ENCODE data around the gene FOLR3. TPM values are rescaled to one million over a fixed set of nuclear protein-coding genes. Genes with fewer than 3 reads are reported as not detected.
"Not testable (repeated sequence)": the region's sequence is repeated elsewhere in the genome, so short reads cannot be mapped to it uniquely, and the experiment has no call there.

Gene FOLR3
- total RNA-seq, 1 experiment from 2014 or later = not detected

- H3K36me3 ChIP-seq (ENCODE audit: control insufficient read depth in 1 of 2, insufficient read depth in 2 of 2, low read length in 2 of 2) = no peaks in the 10 kb centered on the region
- no peak overlapping the region for H3K4me3 ChIP-seq (replicated peaks in 1 of 2; ENCODE audit: low read depth in 1 of 2, low read length in 2 of 2)
- no peaks in the 10 kb centered on the region for H3K9me2 ChIP-seq (ENCODE audit: insufficient read depth)
- peaks cover 7% of the 10 kb centered on the region; the same call in 1 of the 2 replicates for H3K27me3 ChIP-seq (ENCODE audit: insufficient read depth, low read length)
- ATAC-seq (no peak), DNase-seq (ENCODE audit: low read depth, low spot score) (no peak)
- intact Hi-C loops (cut with micrococcal nuclease) = no loop called here
- no peaks in the 10 kb centered on the region for H4K20me1 ChIP-seq (ENCODE audit: insufficient read depth)
- no peaks in the 10 kb centered on the region for H3K9me3 ChIP-seq (ENCODE audit: control insufficient read depth in 1 of 2, insufficient read depth in 1 of 2, low read depth in 1 of 2, low read length in 2 of 2)
- ChIA-PET RAD21 (ENCODE audit: low non-redundant PET in 1 of 2, low total read pairs in 2 of 2, uncharacterized antibody in 2 of 2, unreplicated experiment in 2 of 2) (no interaction called here), POLR2A (no interaction called here), CTCF (interaction anchor here (1.1 kb wide), 1 partner anchor 154 kb away, joined by 6 read pairs; no protein-coding TSS in a partner anchor)
- H3K27ac ChIP-seq (ENCODE audit: low read depth, low read length) = no peak overlapping the region
- H3K9ac ChIP-seq (ENCODE audit: low read length) = no peak overlapping the region
- H3K4me1 ChIP-seq (ENCODE audit: control insufficient read depth in 1 of 2, insufficient read depth in 2 of 2, low read length in 2 of 2) = peaks cover 0 to 8% of the 10 kb centered on the region in 2 experiments; a peak in 2 of 4 replicates
- BruUV-seq (replicated peaks) = no TSS peak
- H3K79me2 ChIP-seq (ENCODE audit: insufficient read depth, low read length) = no peaks in the 10 kb centered on the region
- no peak overlapping the region for H3K4me2 ChIP-seq (ENCODE audit: low read length)
- no peak for TF ChIP-seq POLR2AphosphoS5 (IDR thresholded peaks at IDR 0.05; ENCODE audit: low read depth, low read length)
- TF ChIP-seq POLR2A (IDR thresholded peaks at IDR 0.05; ENCODE audit: borderline replicate concordance, extremely low read depth, insufficient read depth, insufficient read length) = no peak
- no peak for TF ChIP-seq EGR1 (IDR thresholded peaks at IDR 0.05; ENCODE audit: low read depth)
- no peak for TF ChIP-seq ZFX (IDR thresholded peaks at IDR 0.05)
- TF ChIP-seq ELF1 (IDR thresholded peaks at IDR 0.05; ENCODE audit: borderline replicate concordance, low read depth) = no peak
- TF ChIP-seq EZH2phosphoT487 (IDR thresholded peaks at IDR 0.05; ENCODE audit: borderline replicate concordance) = no peak
- no peak for TF ChIP-seq FOSL1 (IDR thresholded peaks at IDR 0.05; ENCODE audit: low read depth)
- TF ChIP-seq ZNF274 (IDR thresholded peaks at IDR 0.05; ENCODE audit: low read depth, low read length) = no peak
- no peak for TF ChIP-seq SIN3A (IDR thresholded peaks at IDR 0.05; ENCODE audit: low read depth)
- no peak overlapping the region for H2AFZ ChIP-seq (ENCODE audit: low read depth, low read length, poor library complexity, severe bottlenecking)
Measured at GRCh38 chr11:72179804-72180396, 44.4 kb downstream of the FOLR3 start.

GRCh38 chr11:72180892-72181552 lies 45.5 kb downstream of the FOLR3 start:
- CTCF ChIA-PET = interaction anchor here (1.1 to 1.2 kb wide), 2 partner anchors 154 to 156 kb away, joined by 3 to 6 read pairs; no protein-coding TSS in a partner anchor
- H3K27ac ChIP-seq (ENCODE audit: low read depth, low read length); BruUV-seq (replicated peaks); H2AFZ ChIP-seq (ENCODE audit: low read depth, low read length, poor library complexity, severe bottlenecking); ATAC-seq; H3K36me3 ChIP-seq (ENCODE audit: control insufficient read depth in 1 of 2, insufficient read depth in 2 of 2, low read length in 2 of 2); DNase-seq (ENCODE audit: low read depth, low spot score); H3K9me2 ChIP-seq (ENCODE audit: insufficient read depth); H3K9me3 ChIP-seq (ENCODE audit: control insufficient read depth in 1 of 2, insufficient read depth in 1 of 2, low read depth in 1 of 2, low read length in 2 of 2); H3K4me1 ChIP-seq (ENCODE audit: control insufficient read depth in 1 of 2, insufficient read depth in 2 of 2, low read length in 2 of 2); H3K4me2 ChIP-seq (ENCODE audit: low read length); intact Hi-C loops (cut with micrococcal nuclease); H3K9ac ChIP-seq (ENCODE audit: low read length); RAD21 ChIA-PET (ENCODE audit: low non-redundant PET in 1 of 2, low total read pairs in 2 of 2, uncharacterized antibody in 2 of 2, unreplicated experiment in 2 of 2); H3K27me3 ChIP-seq (ENCODE audit: insufficient read depth, low read length); H3K4me3 ChIP-seq (replicated peaks in 1 of 2; ENCODE audit: low read depth in 1 of 2, low read length in 2 of 2); H3K79me2 ChIP-seq (ENCODE audit: insufficient read depth, low read length); H4K20me1 ChIP-seq (ENCODE audit: insufficient read depth); POLR2A ChIA-PET: not testable (repeated sequence)

Data from HCT116 (cell line).